Effector memory CD4-positive, alpha-beta T cell (primary cell): ENCODE measurements around the gene COMMD8.

Source experiments
- DNase-seq, 3 donors: peaks; one replicate each; pipeline ENCODE4 v3.0.0-alpha.2; 2020
- H3K27ac ChIP-seq: 2 replicates; pipeline ENCODE4 v1.7.0; 2013; ENCODE audit warnings: mild to moderate bottlenecking, low read length, moderate library complexity; ENCODE audit not compliant: insufficient read depth, poor library complexity, severe bottlenecking
- H3K27me3 ChIP-seq: replicated peaks from 2 replicates; pipeline ENCODE4 v1.7.0; 2013; ENCODE audit warnings: mild to moderate bottlenecking, low read length; ENCODE audit not compliant: insufficient read depth, control insufficient read depth, poor library complexity, severe bottlenecking
- H3K36me3 ChIP-seq: 2 replicates; pipeline ENCODE4 v1.7.0; 2013; ENCODE audit warnings: mild to moderate bottlenecking, low read length, moderate library complexity; ENCODE audit not compliant: control insufficient read depth, insufficient read depth
- H3K4me1 ChIP-seq: 2 replicates; pipeline ENCODE4 v1.7.0; 2013; ENCODE audit warnings: low read length, mild to moderate bottlenecking; ENCODE audit not compliant: control insufficient read depth, insufficient read depth, poor library complexity, severe bottlenecking
- H3K4me3 ChIP-seq: 2 replicates; pipeline ENCODE4 v1.7.0; 2013; ENCODE audit warnings: low read length, low read depth, mild to moderate bottlenecking; ENCODE audit not compliant: insufficient read depth, poor library complexity, severe bottlenecking
- H3K9me3 ChIP-seq: 2 replicates; pipeline ENCODE4 v1.7.0; 2013; ENCODE audit warnings: mild to moderate bottlenecking, low read length, moderate library complexity; ENCODE audit not compliant: control insufficient read depth

Gene COMMD8

GRCh38 chr4:47444031-47444430 lies 19.5 kb downstream of the COMMD8 start:
- Histone ChIP-seq H3K27ac (no peak overlapping the region), H3K36me3 (no peaks in the 10 kb centered on the region), H3K4me1 (no peaks in the 10 kb centered on the region)

GRCh38 chr4:47442980-47443379 lies 20.5 kb downstream of the COMMD8 start:
- no peaks in the 10 kb centered on the region for H3K4me1 ChIP-seq
- no peaks in the 10 kb centered on the region for H3K36me3 ChIP-seq
- H3K27me3 ChIP-seq: no peaks in the 10 kb centered on the region
- no peak overlapping the region for H3K4me3 ChIP-seq
- H3K9me3 ChIP-seq: no peaks in the 10 kb centered on the region
- DNase-seq: no peak
- H3K27ac ChIP-seq: no peak overlapping the region

More at GRCh38 chr4:47444031-47444430, 19.5 kb downstream of the COMMD8 start:
- Histone ChIP-seq H3K4me3 (no peak overlapping the region), H3K9me3 (no peaks in the 10 kb centered on the region), H3K27me3 (no peaks in the 10 kb centered on the region)
- no peak for DNase-seq

DNA sequence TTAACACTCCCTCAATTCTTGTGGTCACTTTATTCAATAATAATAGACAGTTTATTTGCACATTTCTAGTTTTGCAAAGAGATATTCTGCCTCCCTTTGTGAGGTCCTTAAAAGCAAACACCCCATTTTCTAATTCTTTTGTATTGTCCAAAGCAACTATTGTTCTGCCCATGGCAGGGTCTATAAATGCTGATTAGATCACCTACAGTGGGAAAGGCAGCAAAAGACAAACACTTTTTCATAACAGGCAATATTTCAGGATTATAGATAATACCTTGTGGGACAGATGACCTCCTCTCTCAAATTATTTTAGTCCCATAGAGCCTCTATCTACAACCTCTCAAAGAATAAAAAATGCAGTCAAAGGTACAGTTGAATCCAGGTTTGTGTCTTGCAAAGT lies 28.6 kb downstream of the COMMD8 start:
- no peak overlapping the region for H3K27ac ChIP-seq
- no peaks in the 10 kb centered on the region for H3K27me3 ChIP-seq
- DNase-seq: no peak
- H3K9me3 ChIP-seq: no peaks in the 10 kb centered on the region
- no peaks in the 10 kb centered on the region for H3K36me3 ChIP-seq
- no peak overlapping the region for H3K4me3 ChIP-seq
- H3K4me1 ChIP-seq: no peaks in the 10 kb centered on the region

GRCh38 chr4:47432749-47433148 lies 30.8 kb downstream of the COMMD8 start:
- Histone ChIP-seq H3K4me3 (no peak overlapping the region), H3K4me1 (no peaks in the 10 kb centered on the region), H3K9me3 (no peaks in the 10 kb centered on the region), H3K36me3 (no peaks in the 10 kb centered on the region), H3K27ac (no peak overlapping the region), H3K27me3 (no peaks in the 10 kb centered on the region)
- DNase-seq: no peak

- Histone ChIP-seq H3K9me3 (no peaks in the 10 kb centered on the region), H3K27me3 (no peaks in the 10 kb centered on the region), H3K27ac (no peak overlapping the region), H3K36me3 (no peaks in the 10 kb centered on the region), H3K4me1 (no peaks in the 10 kb centered on the region), H3K4me3 (no peak overlapping the region)
- no peak for DNase-seq
Measured at GRCh38 chr4:47427935-47428334, 35.6 kb downstream of the COMMD8 start.

GRCh38 chr4:47425628-47426027 lies 37.9 kb downstream of the COMMD8 start:
- H3K4me3 ChIP-seq: no peak overlapping the region
- H3K9me3 ChIP-seq: no peaks in the 10 kb centered on the region
- no peak overlapping the region for H3K27ac ChIP-seq
- DNase-seq: no peak
- no peaks in the 10 kb centered on the region for H3K4me1 ChIP-seq
- no peaks in the 10 kb centered on the region for H3K27me3 ChIP-seq
- H3K36me3 ChIP-seq: no peaks in the 10 kb centered on the region

- no peaks in the 10 kb centered on the region for H3K4me1 ChIP-seq
- H3K9me3 ChIP-seq: no peaks in the 10 kb centered on the region
- H3K27ac ChIP-seq: no peak overlapping the region
- no peaks in the 10 kb centered on the region for H3K36me3 ChIP-seq
- no peaks in the 10 kb centered on the region for H3K27me3 ChIP-seq
- no peak overlapping the region for H3K4me3 ChIP-seq
- no peak for DNase-seq
Measured at GRCh38 chr4:47419296-47419695, 44.2 kb downstream of the COMMD8 start.

DNA sequence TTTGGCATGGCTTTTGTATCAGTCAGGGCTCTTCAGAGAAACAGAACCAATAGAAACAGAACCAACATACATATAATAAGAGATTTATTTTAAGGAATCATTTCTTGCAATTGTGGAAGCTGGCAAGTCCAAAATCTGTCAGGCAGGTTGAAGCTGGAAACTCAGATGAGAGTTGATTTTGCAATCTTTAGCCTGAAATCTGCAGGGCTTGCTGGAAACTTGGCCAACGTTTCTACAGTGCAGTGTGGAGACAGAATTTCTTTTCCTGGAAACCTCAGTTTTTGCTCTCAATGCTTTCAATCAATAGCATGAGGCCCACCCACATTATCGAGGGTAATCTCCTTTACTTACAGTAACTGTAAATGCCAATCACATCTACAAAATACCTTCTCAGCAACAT lies 45.4 kb downstream of the COMMD8 start:
- DNase-seq: no peak

DNA sequence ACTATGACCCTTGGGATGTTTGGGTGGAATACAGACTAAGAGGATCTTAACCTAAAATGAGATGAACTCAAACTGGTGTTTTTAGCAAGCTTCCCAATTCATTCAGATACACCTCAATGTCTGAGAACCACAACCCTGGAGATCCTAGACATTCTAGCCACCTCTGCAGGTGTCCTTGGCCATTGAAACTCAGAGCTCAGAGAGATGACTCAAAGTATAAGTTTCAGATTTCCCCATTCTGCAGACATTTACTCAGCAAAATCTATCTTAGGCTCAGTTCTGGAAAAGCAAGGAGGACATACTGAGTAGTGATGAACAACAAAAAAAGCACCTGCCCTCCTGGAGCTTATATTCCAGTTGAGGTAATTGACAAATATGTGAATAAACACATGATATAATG lies 47.8 kb downstream of the COMMD8 start:
- H3K4me1 ChIP-seq: no peaks in the 10 kb centered on the region
- H3K4me3 ChIP-seq: no peak overlapping the region
- no peaks in the 10 kb centered on the region for H3K27me3 ChIP-seq
- no peaks in the 10 kb centered on the region for H3K36me3 ChIP-seq
- H3K27ac ChIP-seq: no peak overlapping the region
- no peaks in the 10 kb centered on the region for H3K9me3 ChIP-seq
- DNase-seq: no peak

More for the DNA sequence above, 45.4 kb downstream of the COMMD8 start:
- H3K27me3 ChIP-seq: no peaks in the 10 kb centered on the region
- no peaks in the 10 kb centered on the region for H3K36me3 ChIP-seq
- no peaks in the 10 kb centered on the region for H3K4me1 ChIP-seq
- no peak overlapping the region for H3K4me3 ChIP-seq
- no peak overlapping the region for H3K27ac ChIP-seq
- no peaks in the 10 kb centered on the region for H3K9me3 ChIP-seq

DNA sequence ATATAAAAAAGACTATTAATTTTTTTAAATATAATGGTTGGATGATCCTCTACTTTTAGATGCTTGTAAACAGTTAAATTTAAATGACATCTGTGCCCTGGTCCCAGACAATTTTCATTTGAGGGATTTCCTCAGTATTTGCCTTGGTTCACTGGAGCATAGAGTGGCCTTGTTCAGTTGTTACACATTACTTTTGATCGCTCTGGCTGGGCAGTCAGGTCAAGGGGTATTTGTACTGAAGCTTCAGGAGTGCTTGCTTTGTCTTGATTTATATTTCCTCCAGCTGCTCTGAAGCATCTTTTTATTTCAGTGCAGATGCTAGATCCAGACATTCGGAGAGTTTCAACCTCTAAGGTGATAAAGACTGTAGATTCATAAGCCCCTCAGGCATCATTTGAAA lies 50.0 kb downstream of the COMMD8 start:
- DNase-seq: no peak
- H3K36me3 ChIP-seq: no peaks in the 10 kb centered on the region

GRCh38 chr4:47410271-47410670 lies 53.2 kb downstream of the COMMD8 start:
- Histone ChIP-seq H3K27me3 (no peaks in the 10 kb centered on the region), H3K36me3 (no peaks in the 10 kb centered on the region), H3K9me3 (no peaks in the 10 kb centered on the region), H3K4me1 (no peaks in the 10 kb centered on the region), H3K4me3 (no peak overlapping the region), H3K27ac (no peak overlapping the region)
- DNase-seq: no peak

More for the DNA sequence above, 50.0 kb downstream of the COMMD8 start:
- Histone ChIP-seq H3K27ac (no peak overlapping the region), H3K27me3 (no peaks in the 10 kb centered on the region), H3K4me1 (no peaks in the 10 kb centered on the region), H3K9me3 (no peaks in the 10 kb centered on the region), H3K4me3 (no peak overlapping the region)
